Neuronal stem cell (in vitro differentiated cells): ENCODE measurements around the gene ATP2C2.

ENCODE experiments used
- DNase-seq: peaks from one replicate; pipeline ENCODE4 v3.0.0-alpha.2; 2013; ENCODE audit warnings: low spot score
- H2AFZ ChIP-seq: one replicate; pipeline ENCODE4 v1.6.1; 2013; ENCODE audit warnings: mild to moderate bottlenecking, low read length, inconsistent platforms
- H2AK5ac ChIP-seq: 2 replicates; pipeline ENCODE4 v1.6.1; 2013; ENCODE audit warnings: low read depth, mild to moderate bottlenecking, inconsistent platforms, low read length, moderate library complexity, mixed read lengths
- H2BK120ac ChIP-seq: 2 replicates; pipeline ENCODE4 v1.6.1; 2013; ENCODE audit warnings: low read depth, mild to moderate bottlenecking, inconsistent platforms, low read length, moderate library complexity, mixed read lengths
- H2BK12ac ChIP-seq: one replicate; pipeline ENCODE4 v1.6.1; 2013; ENCODE audit warnings: low read length, inconsistent platforms
- H2BK15ac ChIP-seq: 2 replicates; pipeline ENCODE4 v1.6.1; 2013; ENCODE audit warnings: mild to moderate bottlenecking, low read length, inconsistent platforms, mixed read lengths
- H2BK5ac ChIP-seq: one replicate; pipeline ENCODE4 v1.6.1; 2013; ENCODE audit warnings: inconsistent platforms, mild to moderate bottlenecking, low read length, moderate library complexity
- H3K14ac ChIP-seq: one replicate; pipeline ENCODE4 v1.6.1; 2013; ENCODE audit warnings: low read length, inconsistent platforms
- H3K18ac ChIP-seq: 2 replicates; pipeline ENCODE4 v1.6.1; 2013; ENCODE audit warnings: low read length, inconsistent platforms
- H3K23ac ChIP-seq: 2 replicates; pipeline ENCODE4 v1.6.1; 2013; ENCODE audit warnings: low read depth, mild to moderate bottlenecking, mixed read lengths, low read length, inconsistent platforms; ENCODE audit not compliant: poor library complexity
- H3K27ac ChIP-seq: replicated peaks from 3 replicates; pipeline ENCODE4 v1.5.1; 2013; ENCODE audit warnings: low read length, inconsistent platforms
- H3K27me3 ChIP-seq, 3 experiments: 2 replicates each; pipeline ENCODE4 v1.6.1; 2013; ENCODE audit warnings: low read length in 3 of 3, mild to moderate bottlenecking in 2 of 3, inconsistent platforms in 1 of 3, low read depth in 1 of 3, mixed read lengths in 1 of 3, moderate library complexity in 1 of 3; ENCODE audit not compliant: control insufficient read depth in 3 of 3, insufficient read depth in 3 of 3
- H3K36me3 ChIP-seq, 2 donors: replicated peaks in 1 of 2; 2 replicates each; pipeline ENCODE4 v1.6.1; 2013; ENCODE audit warnings: low read length in 2 of 2; ENCODE audit not compliant: control insufficient read depth in 2 of 2, insufficient read depth in 2 of 2
- H3K4ac ChIP-seq: 2 replicates; pipeline ENCODE4 v1.6.1; 2013; ENCODE audit warnings: inconsistent platforms, mild to moderate bottlenecking, low read length, moderate library complexity
- H3K4me1 ChIP-seq, 2 donors: 1 replicate in 1 of 2; 2 replicates in 1 of 2; pipeline ENCODE4 v1.6.1; 2013; ENCODE audit warnings: low read length in 2 of 2, low read depth in 1 of 2; ENCODE audit not compliant: control insufficient read depth in 2 of 2, insufficient read depth in 1 of 2
- H3K4me2 ChIP-seq: one replicate; pipeline ENCODE4 v1.6.1; 2013; ENCODE audit warnings: mild to moderate bottlenecking, low read length, inconsistent platforms; ENCODE audit not compliant: insufficient read depth, poor library complexity, severe bottlenecking
- H3K4me3 ChIP-seq, 2 donors: 2 replicates each; pipeline ENCODE4 v1.5.1; 2013; ENCODE audit warnings: low read length in 2 of 2, mild to moderate bottlenecking in 2 of 2, inconsistent platforms in 1 of 2, moderate library complexity in 1 of 2
- H3K79me1 ChIP-seq: one replicate; pipeline ENCODE4 v1.6.1; 2013; ENCODE audit warnings: low read depth, mild to moderate bottlenecking, inconsistent platforms, low read length, moderate library complexity
- H3K9ac ChIP-seq: one replicate; pipeline ENCODE4 v1.6.1; 2013; ENCODE audit warnings: mild to moderate bottlenecking, low read depth, low read length, inconsistent platforms; ENCODE audit not compliant: poor library complexity
- H3K9me3 ChIP-seq, 2 donors: replicated peaks in 1 of 2; 2 replicates each; pipeline versions ENCODE3 to v1.6.1; 2013; ENCODE audit warnings: low read length in 2 of 2, mild to moderate bottlenecking in 2 of 2, inconsistent platforms in 1 of 2, low read depth in 1 of 2, mixed read lengths in 1 of 2, moderate library complexity in 1 of 2; ENCODE audit not compliant: control insufficient read depth in 2 of 2, insufficient read depth in 1 of 2
- H4K8ac ChIP-seq: one replicate; pipeline ENCODE4 v1.6.1; 2013; ENCODE audit warnings: low read depth, mild to moderate bottlenecking, inconsistent platforms, low read length, moderate library complexity
- H4K91ac ChIP-seq: one replicate; pipeline ENCODE4 v1.6.1; 2013; ENCODE audit warnings: low read length, low read depth, mild to moderate bottlenecking, inconsistent platforms; ENCODE audit not compliant: poor library complexity
- WGBS, 2 donors: extraction: QIAGEN DNeasy Blood & Tissue Kit; methylation state at CpG; one replicate each; pipeline ENCODE4 v1.1.7; 2013; ENCODE audit warnings: missing lambda C conversion rate in 2 of 2, mixed read lengths in 1 of 2; ENCODE audit not compliant: insufficient read length in 2 of 2, insufficient replicate concordance in 1 of 2; ENCODE audit errors: extremely low coverage in 2 of 2; 5-methylcytosine and 5-hydroxymethylcytosine counted together

The ATP2C2 gene

GRCh38 chr16:84370723-84371552 lies 2.6 kb downstream of the ATP2C2 start:
- Histone ChIP-seq H4K91ac (no peak overlapping the region), H2AFZ (no peak overlapping the region), H3K79me1 (no peaks in the 10 kb centered on the region), H3K9ac (no peak overlapping the region), H3K27ac (no peak overlapping the region), H2BK12ac (no peak overlapping the region), H3K14ac (no peak overlapping the region), H3K36me3 (no peaks in the 10 kb centered on the region), H3K18ac (no peak overlapping the region), H3K4me3 (no peak overlapping the region), H3K23ac (no peak overlapping the region), H3K4me2 (no peak overlapping the region), H2BK5ac (no peak overlapping the region), H3K27me3 (peaks cover 3 to 53% (median 27%) of the 10 kb centered on the region in 3 experiments), H4K8ac (no peak overlapping the region), H2BK15ac (no peak overlapping the region), H3K4me1 (peaks cover 6 to 18% of the 10 kb centered on the region in 2 donors), H2AK5ac (no peak overlapping the region), H3K9me3 (peaks cover 0 to 6% of the 10 kb centered on the region in 2 donors), H3K4ac (no peak overlapping the region), H2BK120ac (no peak overlapping the region)
- no CpG with 5 or more reads among the region's 8 CpGs for WGBS, 2 donors
- no peak for DNase-seq

- H2AFZ ChIP-seq = no peak overlapping the region
- no peak overlapping the region for H3K27ac ChIP-seq
- H3K9me3 ChIP-seq = peaks cover 0 to 6% of the 10 kb centered on the region in 2 donors
- no peak overlapping the region for H3K4me2 ChIP-seq
- H2BK12ac ChIP-seq = no peak overlapping the region
- WGBS, 2 donors = no CpG with 5 or more reads among the region's 4 CpGs
- no peaks in the 10 kb centered on the region for H3K79me1 ChIP-seq
- H2AK5ac ChIP-seq = no peak overlapping the region
- H3K9ac ChIP-seq = no peak overlapping the region
- no peak overlapping the region for H4K91ac ChIP-seq
- no peak overlapping the region for H2BK15ac ChIP-seq
- peaks cover 3 to 53% (median 27%) of the 10 kb centered on the region in 3 experiments for H3K27me3 ChIP-seq
- no peak overlapping the region for H3K4ac ChIP-seq
- H2BK5ac ChIP-seq = no peak overlapping the region
- H3K36me3 ChIP-seq = no peaks in the 10 kb centered on the region
- no peak for DNase-seq
- H3K4me1 ChIP-seq = peaks cover 6 to 18% of the 10 kb centered on the region in 2 donors
- no peak overlapping the region for H4K8ac ChIP-seq
- no peak overlapping the region for H3K18ac ChIP-seq
- H3K14ac ChIP-seq = no peak overlapping the region
- no peak overlapping the region for H3K23ac ChIP-seq
- H3K4me3 ChIP-seq = no peak overlapping the region
- H2BK120ac ChIP-seq = no peak overlapping the region
Observed at GRCh38 chr16:84371553-84371865, 3.2 kb downstream of the ATP2C2 start.

GRCh38 chr16:84373907-84374489 lies 5.7 kb downstream of the ATP2C2 start:
- H3K4me2 ChIP-seq = no peak overlapping the region
- H3K9ac ChIP-seq = no peak overlapping the region
- no peak overlapping the region for H3K4ac ChIP-seq
- H3K79me1 ChIP-seq = no peaks in the 10 kb centered on the region
- H3K4me1 ChIP-seq = peaks cover 4 to 29% of the 10 kb centered on the region in 2 donors
- no peak overlapping the region for H3K18ac ChIP-seq
- H2AFZ ChIP-seq = peak overlapping the region; percentile 6
- H3K23ac ChIP-seq = no peak overlapping the region
- no peak for DNase-seq
- peaks cover 3 to 37% (median 7%) of the 10 kb centered on the region in 3 experiments for H3K27me3 ChIP-seq
- H4K8ac ChIP-seq = no peak overlapping the region
- H3K9me3 ChIP-seq = peaks cover 0 to 4% of the 10 kb centered on the region in 2 donors
- no CpG with 5 or more reads among the region's 10 CpGs for WGBS, 2 donors
- no peak overlapping the region for H2AK5ac ChIP-seq
- no peak overlapping the region for H2BK12ac ChIP-seq
- no peak overlapping the region for H2BK120ac ChIP-seq
- no peaks in the 10 kb centered on the region for H3K36me3 ChIP-seq
- no peak overlapping the region for H2BK15ac ChIP-seq
- H4K91ac ChIP-seq = no peak overlapping the region
- no peak overlapping the region for H3K4me3 ChIP-seq
- no peak overlapping the region for H3K27ac ChIP-seq
- no peak overlapping the region for H3K14ac ChIP-seq
- no peak overlapping the region for H2BK5ac ChIP-seq

- Histone ChIP-seq H2AK5ac (peak overlapping the region; percentile 39), H3K9ac (no peak overlapping the region), H2BK120ac (no peak overlapping the region), H3K4me2 (no peak overlapping the region), H3K36me3 (no peaks in the 10 kb centered on the region), H3K4ac (no peak overlapping the region), H2AFZ (peak overlapping the region; percentile 64), H3K23ac (no peak overlapping the region), H2BK15ac (no peak overlapping the region), H3K9me3 (no peaks in the 10 kb centered on the region), H2BK12ac (no peak overlapping the region), H4K8ac (no peak overlapping the region), H2BK5ac (no peak overlapping the region), H4K91ac (no peak overlapping the region), H3K79me1 (no peaks in the 10 kb centered on the region), H3K27me3 (peaks cover 0 to 6% (median 0%) of the 10 kb centered on the region in 3 experiments), H3K4me3 (no peak overlapping the region), H3K14ac (no peak overlapping the region), H3K27ac (no peak overlapping the region), H3K18ac (peak overlapping the region; percentile 57), H3K4me1 (peaks cover 2 to 29% of the 10 kb centered on the region in 2 donors)
- DNase-seq = no peak
- WGBS, 2 donors = no CpG with 5 or more reads among the region's 7 CpGs
Observed at GRCh38 chr16:84378099-84378498, 9.8 kb downstream of the ATP2C2 start.
